ENCODE data around the gene ZNF197.

DNA sequence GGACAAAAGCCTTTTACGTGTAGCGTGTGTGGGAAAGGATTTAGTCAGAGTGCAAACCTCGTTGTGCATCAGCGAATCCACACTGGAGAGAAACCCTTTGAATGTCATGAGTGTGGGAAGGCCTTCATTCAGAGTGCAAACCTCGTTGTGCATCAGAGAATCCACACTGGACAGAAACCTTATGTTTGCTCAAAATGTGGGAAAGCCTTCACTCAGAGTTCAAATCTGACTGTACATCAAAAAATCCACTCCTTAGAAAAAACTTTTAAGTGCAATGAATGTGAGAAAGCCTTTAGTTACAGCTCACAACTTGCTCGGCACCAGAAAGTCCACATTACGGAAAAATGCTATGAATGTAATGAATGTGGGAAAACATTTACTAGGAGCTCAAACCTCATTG lies 34.2 kb downstream of the ZNF197 start:
- no peak for TF ChIP-seq CTCF (IDR thresholded peaks at IDR 0.05; ENCODE audit: low read depth, low read length, missing input control)
- TF ChIP-seq YY1 (IDR thresholded peaks at IDR 0.05) = no peak
- no peak for TF ChIP-seq JUND (IDR thresholded peaks at IDR 0.05)
- no peak for TF ChIP-seq TAF1 (conservative IDR thresholded peaks at IDR 0.05)

Data from liver (tissue), 3 donors.